SK-MEL-5 (cell line): ENCODE results near the gene COL18A1. TPM values are rescaled to one million over a fixed set of nuclear protein-coding genes. Genes with fewer than 3 reads are reported as not detected.
"Not testable (repeated sequence)": the region's sequence is repeated elsewhere in the genome, so short reads cannot be mapped to it uniquely, and the experiment has no call there.

ENCODE experiments used
- DNase-seq: peaks from one replicate; pipeline ENCODE4 v3.0.0-alpha.2; 2016; ENCODE audit warnings: low read depth, low spot score
- in situ Hi-C: cut with HindIII; loops from 2 replicates; pipeline ENCODE4 v1.10.0; 2016; ENCODE audit warnings: low sequenced_read_pairs, high pct_unique_total_duplicates, low pct_unique_long_range_greater_than_20kb
- total RNA-seq: library from RNA; depleted of rRNA; stranded (reverse); fragments of >200 nt; shearing (Covaris generic); gene quantifications from 2 replicates; pipeline ENCODE4 v1.2.3, GENCODE V29; 2014

The COL18A1 gene
- total RNA-seq, 1 experiment from 2014 or later = 12.4 TPM

DNA sequence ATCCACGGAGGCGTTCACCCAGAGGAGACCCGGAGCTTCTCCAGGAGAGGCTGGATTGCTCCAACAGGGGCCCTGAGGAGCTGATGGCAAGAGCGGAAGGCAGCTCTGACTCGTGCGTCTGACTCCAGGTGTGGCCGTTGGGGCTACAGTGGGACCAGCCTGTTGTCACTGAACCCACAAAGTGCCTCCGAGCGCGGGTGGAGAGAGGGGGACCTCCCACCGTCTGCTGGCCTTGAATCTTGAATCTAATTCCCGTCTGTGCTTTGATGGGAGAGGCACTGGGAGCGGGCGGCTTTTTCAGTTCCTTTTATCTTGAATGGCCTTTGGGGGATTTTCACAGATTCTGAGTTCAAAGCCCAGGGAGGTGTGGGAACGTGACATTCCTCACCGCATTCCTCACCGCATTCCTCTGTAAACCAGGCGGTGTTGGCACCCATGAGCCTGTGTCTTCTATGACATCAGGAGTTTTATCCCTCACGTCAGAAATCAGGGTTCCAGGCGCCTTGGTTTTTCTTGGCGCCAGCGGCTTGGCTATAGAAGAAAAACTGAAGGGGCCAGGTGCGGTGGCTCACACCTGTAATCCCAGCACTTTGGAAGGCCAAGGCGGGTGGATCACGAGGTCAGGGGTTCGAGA is 39.2 kb upstream of the COL18A1 start:
- in situ Hi-C loops = no loop called here
- no peak for DNase-seq

DNA sequence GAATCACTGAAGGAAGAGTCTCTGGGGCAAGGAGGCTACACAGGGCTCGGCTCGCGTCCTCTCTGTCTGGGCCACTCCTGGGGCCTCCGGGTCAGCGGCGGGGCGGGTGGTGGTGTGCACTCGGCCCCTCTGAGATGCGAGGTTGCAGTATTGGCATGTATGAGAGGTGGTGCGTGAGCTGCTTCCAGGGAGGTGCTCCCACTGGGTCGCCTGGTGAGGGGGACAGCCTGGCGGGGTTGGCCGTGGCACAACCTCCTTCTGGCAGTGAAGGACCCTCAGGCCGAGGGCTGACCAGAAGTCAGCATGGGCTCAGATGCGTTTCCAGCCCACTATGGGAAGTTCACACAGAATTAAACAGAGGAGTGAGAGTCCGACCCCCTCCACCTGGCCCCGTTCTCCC is 38.5 kb upstream of the COL18A1 start:
- DNase-seq = no peak
- in situ Hi-C loops = no loop called here

DNA sequence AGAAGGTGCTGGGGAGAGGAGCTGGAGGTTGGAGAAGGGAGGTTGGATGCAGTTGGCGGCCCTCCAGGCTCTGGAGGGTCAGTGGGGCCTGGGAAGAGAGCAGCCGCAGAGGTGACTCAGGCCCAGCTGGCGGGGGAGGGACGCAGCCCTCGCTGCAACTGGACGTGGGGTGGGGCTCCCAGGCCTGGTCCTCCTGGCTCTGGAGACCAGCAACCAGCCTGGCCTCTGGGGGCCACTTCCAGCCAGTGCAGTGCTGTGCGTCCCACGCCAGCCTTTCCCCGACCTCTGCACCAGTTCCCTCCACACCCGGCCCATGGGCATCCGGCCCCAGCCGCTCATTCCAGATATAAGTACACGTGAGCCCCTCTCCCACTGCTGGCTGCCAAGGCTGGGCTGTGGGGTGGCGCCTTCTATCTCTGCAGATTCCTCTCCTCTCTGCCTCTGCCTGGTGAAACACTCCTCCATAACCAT is 38.0 kb upstream of the COL18A1 start:
- in situ Hi-C loops = no loop called here
- DNase-seq = no peak

DNA sequence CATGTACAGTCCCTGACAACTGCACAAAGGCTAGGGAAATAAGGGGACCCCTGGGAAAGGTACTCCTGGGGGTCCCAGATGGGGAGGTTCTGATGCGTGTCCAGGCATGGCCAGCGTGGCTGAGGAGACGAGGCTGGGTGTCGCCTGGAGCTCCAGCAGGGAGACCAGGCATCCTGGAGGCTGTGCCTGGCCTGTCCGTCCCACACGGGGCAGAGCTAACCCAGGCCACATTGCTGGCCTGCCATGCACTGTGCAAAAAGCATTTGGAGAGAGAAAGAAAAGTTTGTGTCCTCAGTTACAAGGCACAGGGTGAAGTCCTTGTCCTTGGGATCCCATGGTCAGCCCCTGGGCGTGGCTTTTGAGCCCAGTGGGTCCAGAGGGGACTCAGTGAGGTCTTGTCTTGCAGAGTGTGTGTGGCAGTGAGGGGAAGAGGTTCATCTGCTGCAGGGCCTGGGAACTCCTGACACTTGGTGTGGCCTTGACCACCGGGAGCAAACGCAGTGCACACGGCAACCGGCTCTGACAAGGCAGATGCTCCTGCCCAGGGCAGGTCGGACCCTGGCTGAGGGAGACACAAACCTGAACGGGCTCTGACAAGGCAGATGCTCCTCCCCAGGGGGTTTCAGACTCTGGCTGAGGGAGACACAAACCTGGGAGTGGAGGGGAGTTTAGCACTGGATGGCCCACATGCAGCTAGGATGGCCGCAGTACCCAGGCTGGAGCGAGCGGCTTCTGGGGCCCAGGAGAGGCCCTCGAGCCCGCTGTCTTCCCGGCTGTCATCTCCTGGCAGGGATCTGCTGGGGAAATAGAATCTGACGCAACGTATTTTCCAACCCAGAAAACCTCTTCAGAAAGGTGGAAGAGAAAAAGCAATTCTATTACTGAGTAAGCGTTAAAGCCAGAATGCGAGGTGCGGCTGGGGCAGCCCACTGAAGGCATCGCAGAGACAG is 37.3 kb upstream of the COL18A1 start:
- no peak for DNase-seq
- in situ Hi-C loops = no loop called here

DNA sequence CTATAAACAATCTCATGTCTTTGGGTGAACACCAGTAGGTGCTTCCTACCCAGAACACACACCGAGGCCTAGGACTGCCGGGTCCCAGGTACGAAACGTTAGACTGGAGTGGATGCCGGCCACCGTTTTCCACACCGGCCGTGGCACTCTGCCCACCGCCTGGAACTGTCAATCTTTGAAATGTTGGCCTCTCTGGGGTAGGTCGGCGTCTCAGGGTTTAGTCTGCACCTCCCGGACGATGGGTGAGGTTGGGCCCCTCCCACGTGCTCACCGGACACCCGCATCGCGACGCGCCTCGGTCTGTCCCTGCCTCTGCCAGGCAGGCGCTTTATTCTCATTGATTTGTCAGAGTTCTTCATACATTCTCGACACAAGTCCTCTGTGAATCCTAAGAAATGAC is 35.9 kb upstream of the COL18A1 start:
- in situ Hi-C loops = not testable (repeated sequence)

DNA sequence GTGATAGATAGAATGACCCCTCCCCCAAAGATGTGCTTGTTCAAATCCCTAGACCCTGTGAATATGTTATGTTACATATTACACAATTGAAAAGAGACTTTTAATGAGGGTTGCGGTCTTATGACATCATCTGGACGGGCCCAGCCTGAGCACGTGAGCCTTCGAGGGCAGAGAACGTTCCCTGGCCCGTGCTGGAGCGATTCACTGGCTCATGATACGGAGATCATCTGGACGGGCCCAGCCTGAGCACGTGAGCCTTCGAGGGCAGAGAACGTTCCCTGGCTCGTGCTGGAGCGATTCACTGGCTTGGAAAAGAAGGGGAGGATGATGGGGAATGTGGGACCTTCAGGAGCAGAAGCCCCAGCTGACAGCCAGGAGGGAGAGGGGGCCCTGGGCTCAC is 34.4 kb upstream of the COL18A1 start:
- in situ Hi-C loops = no loop called here

More for the DNA sequence above, 35.9 kb upstream of the COL18A1 start:
- not testable (repeated sequence) for DNase-seq

DNA sequence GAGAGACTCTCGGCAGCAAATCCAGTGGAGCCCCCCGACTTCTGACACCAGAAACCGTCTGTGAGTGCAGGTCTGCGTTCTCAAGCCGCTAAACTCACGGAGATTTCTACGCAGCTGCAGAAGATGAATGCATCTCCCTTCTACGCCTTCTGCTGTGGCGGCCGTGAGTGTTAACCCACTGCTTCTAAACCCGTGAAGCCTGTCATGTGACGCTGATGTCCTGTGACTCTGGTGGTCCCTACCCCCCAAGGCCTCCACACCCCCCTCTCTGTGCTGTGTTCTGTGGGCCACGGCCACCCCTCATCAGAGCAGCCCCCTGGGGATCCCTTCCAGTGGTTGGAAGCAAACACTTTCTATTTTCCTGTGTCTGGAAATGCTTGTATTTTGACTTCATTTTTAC is 33.9 kb upstream of the COL18A1 start:
- no peak for DNase-seq
- in situ Hi-C loops = no loop called here

More for the DNA sequence above, 34.4 kb upstream of the COL18A1 start:
- DNase-seq = no peak

DNA sequence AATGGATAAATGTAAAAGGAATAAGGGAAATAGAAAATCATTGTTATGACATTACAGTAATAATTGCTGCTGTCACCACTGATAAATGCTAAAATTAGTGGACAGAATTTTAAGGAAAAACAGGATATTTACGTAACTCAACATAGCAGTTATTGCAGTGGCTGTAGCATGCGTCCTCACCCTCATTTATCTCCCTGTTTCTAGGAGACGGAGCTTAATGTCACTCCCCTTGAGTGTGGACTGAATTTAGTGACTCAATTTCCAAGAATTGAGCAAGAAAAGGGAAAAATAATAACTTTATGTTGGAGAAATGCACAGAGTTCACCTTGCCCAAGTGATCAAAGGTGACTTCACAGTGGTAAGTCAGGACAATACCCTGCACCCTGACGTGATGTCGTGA is 33.3 kb upstream of the COL18A1 start:
- in situ Hi-C loops = no loop called here
- no peak for DNase-seq

DNA sequence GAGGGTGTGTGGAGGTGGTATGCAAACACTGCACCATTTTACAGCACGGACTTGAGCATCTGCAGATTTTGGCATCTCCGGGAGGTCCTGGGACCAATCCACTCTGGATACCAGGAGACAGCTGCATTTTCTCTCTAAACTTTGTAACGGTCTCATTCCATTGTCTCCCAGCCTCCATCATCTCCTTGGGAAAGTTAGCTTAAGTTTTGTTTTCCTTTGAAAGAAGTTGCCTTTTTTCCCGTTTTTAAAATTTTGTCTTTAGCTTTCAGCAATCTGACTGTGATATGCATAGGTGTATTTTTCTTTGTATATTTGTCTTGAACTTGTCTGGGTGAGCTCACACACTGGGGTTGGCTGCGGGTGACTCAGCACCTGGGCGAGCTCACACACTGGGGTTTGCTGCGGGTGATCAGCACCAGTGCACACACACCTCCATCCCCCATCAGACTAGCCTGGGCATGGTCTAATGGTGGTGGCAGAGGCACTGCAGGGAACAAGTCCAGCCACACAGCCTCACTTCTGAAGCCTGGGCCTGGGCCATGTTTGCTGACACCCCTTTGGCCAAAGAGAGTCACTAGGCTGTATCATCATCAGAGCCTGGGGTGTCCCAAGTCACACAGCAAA is 32.1 kb upstream of the COL18A1 start:
- in situ Hi-C loops = no loop called here
- no peak for DNase-seq

DNA sequence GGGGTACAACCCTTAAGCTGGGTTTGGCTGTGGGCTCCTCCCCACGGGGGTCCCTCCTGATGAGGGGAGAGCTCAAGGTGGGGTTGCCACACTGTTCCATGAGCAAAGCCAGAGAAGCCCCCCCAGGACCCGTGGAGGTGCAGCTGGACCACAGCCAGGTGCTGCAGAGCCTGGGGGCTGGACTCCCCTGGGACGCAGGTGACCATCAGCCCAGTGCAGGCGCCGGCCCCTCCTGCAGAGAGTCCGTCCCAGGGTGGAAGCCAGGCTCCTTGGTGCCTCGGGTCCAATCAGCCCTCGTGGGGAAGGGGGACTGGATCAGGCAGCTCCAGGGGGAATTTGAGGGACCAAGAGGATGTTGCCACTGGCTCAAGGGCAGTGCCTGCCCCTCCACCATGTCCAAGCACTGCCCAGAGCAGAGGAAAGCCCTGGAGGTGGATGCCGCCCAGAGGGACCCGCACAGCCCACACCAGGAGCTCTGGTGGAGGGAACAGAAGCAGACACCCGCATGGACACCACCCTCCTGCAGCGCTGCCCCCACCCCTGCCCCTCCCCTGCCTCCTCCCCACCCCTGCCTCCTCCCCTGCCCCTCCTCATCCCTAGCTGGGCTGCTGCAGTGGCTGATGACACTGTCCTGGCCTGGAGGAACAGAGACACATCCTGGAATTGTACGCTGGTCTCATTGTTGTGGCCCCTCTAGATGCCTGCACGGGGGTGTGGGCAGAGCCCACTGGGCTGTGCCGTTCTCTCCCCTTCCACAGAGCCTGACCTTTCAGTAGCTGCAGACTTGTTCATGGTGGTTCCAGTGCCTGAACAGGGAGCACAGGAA is 30.8 kb upstream of the COL18A1 start:
- in situ Hi-C loops = no loop called here
- no peak for DNase-seq

DNA sequence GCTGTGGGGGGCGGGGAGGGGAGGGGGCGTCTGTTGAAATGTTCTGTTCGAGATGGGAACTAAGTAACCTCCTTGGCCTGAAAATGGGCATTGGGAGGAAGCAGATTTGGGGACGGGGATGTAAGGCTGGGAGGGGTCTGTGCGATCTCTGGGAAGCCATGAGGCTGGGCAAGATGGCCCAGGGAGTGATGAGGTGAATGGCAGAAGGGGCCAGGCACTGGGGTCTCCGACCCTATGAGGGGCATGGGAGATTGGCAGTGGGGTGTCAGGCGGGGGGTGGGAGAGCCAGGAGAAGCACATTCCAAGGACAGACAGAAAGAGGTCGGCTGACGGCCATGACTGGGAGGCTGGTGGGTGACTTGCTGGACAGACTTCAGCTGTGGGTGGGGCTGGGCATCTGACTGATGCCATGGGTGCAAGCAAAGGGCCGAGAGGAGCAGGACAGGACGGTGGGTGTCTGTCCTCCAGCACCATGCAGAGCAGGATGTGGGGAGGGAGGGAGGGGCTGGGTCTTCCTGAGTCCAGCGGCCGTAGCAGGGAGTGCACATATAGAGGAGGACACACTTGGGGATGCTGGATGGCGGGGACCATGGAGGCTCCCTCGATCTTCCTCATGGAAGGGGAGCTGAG is 30.0 kb upstream of the COL18A1 start:
- in situ Hi-C loops = no loop called here
- no peak for DNase-seq

DNA sequence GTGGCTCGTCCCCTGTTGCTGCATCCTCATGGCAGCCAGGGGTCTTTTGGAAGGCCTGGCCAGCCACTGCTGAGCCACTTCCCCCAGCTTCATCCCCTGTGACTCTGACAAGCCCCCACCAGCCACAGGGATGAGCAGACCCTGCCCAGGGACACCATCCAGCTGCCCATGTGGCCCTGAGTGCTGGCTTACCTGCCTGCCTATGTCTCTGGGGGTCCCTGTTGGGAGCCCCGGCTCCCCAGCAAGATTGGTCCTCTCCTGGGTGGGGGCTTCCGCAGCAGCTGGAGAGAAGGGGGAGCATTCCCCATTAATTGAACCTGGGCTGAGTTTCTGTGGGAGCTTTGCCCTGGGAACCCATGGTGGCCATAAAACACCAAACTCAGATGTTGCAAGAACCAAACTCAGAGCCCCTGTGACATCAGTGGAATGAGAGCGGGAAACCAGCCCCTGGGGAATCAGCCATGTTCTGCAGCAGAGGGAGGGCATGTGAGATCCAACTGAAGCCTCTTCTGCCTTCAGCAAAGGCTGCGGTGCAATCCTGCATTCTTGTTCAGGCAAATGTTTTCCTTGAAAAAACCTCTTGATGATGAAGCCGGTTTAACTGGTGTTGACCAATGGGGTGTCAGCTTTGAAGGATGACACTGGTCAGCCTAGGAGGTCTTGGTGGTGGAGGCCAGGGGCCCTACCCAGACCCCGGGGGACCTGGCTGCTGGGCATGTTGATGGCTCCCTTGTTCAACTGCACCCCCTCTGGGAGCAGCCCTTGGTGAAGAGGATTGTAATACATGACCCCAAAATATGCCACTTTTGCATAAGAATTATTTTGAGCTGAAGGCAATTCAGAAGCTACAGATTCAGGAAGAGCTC is 28.3 kb upstream of the COL18A1 start:
- in situ Hi-C loops = no loop called here
- no peak for DNase-seq

DNA sequence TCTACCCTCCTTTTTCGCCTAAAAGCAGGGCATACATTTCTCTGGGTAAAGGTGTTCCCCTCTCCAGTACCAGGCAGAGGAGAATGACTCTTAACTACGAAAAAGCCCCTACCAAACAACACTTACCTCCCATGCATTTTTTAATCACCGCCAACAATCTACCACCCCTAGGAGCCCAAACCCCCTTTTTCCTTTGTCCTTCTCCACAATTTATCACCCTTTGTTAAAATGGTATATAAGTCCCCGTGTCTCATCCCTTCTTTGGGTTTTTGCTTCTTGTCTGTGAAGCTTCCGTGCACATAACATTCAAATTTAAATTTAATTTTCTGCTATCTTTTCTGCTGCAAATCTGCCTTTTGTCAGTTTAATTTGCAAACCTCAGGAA is 27.6 kb upstream of the COL18A1 start:
- in situ Hi-C loops = no loop called here
- DNase-seq = no peak

DNA sequence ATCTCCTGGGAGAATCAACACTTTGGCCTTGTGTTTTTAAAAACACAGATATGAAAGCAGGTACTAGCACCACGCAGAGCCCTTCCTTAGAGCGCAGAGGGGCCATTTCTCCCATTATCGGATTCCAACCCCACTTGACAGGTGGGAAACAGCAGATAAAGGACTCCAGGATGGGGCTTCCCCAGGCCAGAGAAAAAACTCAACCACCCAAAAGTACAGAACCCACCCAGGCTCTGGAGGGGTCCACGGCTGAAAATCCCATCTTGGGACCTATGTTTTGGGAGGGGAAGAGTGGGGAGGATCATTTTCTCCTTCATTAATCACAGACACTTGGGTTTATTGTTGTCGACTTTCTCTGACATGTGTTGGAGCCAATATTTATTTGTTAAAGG is 27.1 kb upstream of the COL18A1 start:
- in situ Hi-C loops = no loop called here
- no peak for DNase-seq

DNA sequence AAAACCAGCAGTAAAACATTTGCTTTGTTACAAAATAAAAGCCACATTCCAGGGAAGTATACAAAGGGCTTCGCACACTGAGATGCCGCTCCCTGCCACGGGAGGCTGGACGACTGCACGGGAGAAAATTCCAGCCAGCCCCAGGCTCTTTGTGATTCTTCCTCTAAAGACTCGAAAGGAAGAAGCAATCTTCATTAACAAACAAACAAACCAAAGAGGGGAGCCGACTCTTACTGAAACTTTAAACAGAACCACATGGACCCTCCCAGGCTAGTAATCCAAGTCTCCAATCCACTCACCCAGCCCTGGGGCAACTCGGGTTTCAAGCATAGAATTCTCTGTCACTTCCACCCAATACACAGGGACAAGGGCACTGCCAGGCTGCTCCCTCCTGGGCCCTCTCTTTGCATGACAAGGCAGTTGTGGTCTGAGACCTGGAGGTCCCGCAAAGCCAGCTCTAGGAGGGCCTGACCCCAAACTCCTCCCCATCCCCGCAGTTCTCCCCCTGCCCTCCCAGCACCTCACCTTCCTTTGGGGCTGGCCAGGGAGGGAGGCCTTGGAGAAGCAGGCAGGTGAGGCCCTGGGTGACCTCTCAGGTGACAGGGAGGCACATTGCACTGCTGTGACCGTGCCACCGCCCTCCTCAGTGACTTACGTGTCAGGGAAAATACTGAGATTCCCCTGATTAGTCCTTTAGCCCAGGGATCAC is 26.6 kb upstream of the COL18A1 start:
- DNase-seq = no peak
- in situ Hi-C loops = no loop called here
